BE2C (cell line): Measurements from ENCODE around the gene VDR.

ENCODE experiments used
- DNase-seq: peaks from one replicate; pipeline ENCODE4 v3.0.0-alpha.2; 2020
- H3K27me3 ChIP-seq: fragments of 250-450 bp; sonication (Bioruptor Pico); 2 replicates; pipeline ENCODE4 v1.5.1; 2020; ENCODE audit warnings: mild to moderate bottlenecking
- H3K36me3 ChIP-seq: fragments of 250-450 bp; sonication (Bioruptor Pico); 2 replicates; pipeline ENCODE4 v1.5.1; 2020; ENCODE audit warnings: mild to moderate bottlenecking
- H3K4me1 ChIP-seq: fragments of 250-450 bp; sonication (Bioruptor Pico); 2 replicates; pipeline ENCODE4 v1.5.1; 2020
- H3K4me3 ChIP-seq: 2 replicates; pipeline ENCODE4 v1.5.1; 2011; ENCODE audit warnings: low read depth, low read length
- H3K9me3 ChIP-seq: fragments of 250-450 bp; sonication (Bioruptor Pico); 2 replicates; pipeline ENCODE4 v1.5.1; 2020
- TF ChIP-seq, protein P1 (sequence below): IDR thresholded peaks from 2 replicates; pipeline ENCODE4 v1.5.1; 2012; ENCODE audit warnings: mild to moderate bottlenecking, low read depth, low read length

The VDR gene

DNA sequence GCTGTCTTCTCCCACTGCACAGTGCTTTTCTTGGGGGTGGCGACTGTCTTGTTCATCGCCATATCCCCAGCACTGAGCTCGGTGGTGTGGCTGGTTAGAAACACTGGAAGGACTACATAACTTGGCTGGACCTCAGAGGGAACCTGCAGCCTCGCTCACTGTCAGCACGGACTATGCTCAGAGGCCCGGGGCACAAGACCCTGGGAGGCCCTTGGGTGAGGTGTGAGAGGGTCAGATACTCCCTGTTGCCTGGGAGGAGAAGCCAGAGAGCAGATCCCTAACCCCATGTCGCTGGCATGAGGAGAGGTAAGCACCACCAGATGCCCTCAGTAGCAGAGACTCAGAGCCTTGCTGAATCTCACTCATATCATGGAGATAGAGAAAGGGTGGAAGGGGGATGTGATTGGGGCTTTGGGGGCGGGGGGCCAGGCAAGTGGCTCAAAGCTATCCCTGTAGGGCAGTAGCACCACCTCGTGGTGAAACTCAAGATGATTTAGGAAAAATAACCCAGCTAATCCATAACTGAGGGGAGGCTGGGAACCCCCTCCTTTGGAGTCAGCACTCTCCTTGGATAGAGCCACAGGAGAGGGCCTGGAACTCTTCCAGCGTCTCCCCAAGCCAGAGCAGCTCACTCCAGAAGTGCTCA is 66.4 kb downstream of the VDR start:
- Histone ChIP-seq H3K4me3 (no peak overlapping the region), H3K9me3 (no peaks in the 10 kb centered on the region), H3K36me3 (no peaks in the 10 kb centered on the region), H3K27me3 (no peaks in the 10 kb centered on the region), H3K4me1 (no peaks in the 10 kb centered on the region)
- DNase-seq = peak; percentile 49
- TF ChIP-seq, protein P1, sequence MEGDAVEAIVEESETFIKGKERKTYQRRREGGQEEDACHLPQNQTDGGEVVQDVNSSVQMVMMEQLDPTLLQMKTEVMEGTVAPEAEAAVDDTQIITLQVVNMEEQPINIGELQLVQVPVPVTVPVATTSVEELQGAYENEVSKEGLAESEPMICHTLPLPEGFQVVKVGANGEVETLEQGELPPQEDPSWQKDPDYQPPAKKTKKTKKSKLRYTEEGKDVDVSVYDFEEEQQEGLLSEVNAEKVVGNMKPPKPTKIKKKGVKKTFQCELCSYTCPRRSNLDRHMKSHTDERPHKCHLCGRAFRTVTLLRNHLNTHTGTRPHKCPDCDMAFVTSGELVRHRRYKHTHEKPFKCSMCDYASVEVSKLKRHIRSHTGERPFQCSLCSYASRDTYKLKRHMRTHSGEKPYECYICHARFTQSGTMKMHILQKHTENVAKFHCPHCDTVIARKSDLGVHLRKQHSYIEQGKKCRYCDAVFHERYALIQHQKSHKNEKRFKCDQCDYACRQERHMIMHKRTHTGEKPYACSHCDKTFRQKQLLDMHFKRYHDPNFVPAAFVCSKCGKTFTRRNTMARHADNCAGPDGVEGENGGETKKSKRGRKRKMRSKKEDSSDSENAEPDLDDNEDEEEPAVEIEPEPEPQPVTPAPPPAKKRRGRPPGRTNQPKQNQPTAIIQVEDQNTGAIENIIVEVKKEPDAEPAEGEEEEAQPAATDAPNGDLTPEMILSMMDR = peak; percentile 47

DNA sequence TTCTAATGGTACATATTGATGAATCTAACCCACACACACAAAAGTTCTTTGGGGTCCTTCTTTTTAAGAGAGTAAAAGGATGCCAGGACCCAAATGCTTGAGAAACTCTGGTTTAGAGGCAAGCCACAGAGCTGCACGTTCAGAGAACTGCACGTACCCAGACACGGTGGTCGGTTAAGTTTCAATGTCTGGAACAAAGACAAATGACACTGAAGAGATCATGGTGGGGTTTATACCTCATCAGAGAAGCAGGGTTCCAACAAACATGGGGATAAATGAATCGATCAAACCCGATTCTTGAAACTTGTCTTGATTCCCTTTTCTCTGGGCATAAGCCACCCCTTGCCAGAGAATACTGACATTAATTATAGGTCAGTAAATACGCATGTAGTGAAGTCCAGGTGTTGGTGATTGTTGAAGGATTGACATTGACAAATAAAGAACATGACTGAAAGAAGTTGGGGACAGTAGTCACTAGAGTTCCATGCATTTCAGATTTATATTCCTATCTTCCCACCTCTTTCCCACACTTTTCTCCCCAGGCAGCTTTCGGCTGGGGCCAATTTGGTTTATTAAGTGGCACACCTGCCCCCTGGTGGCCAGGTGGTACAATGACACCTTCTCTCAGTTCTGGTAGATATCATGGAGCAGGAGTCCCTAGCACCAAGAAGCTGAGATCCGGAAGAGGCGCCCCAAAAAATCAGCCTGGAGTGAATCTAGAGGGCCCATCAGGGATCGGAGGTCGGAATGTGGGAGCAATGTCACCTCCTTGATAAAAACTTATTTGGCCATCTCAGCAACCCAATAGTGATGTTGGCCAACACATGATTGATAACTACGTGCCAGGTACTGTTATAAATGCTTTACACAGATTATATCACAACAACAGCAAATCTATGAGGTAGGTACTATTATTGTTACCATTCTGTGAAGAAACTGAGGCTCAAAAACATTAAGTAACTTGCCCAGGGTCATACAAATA is 67.3 kb downstream of the VDR start:
- no peaks in the 10 kb centered on the region for H3K4me1 ChIP-seq
- H3K36me3 ChIP-seq = no peaks in the 10 kb centered on the region
- peak; percentile 50 for DNase-seq
- TF ChIP-seq, protein P1 = peak; percentile 92
- H3K4me3 ChIP-seq = no peak overlapping the region
- no peaks in the 10 kb centered on the region for H3K9me3 ChIP-seq
- no peaks in the 10 kb centered on the region for H3K27me3 ChIP-seq

DNA sequence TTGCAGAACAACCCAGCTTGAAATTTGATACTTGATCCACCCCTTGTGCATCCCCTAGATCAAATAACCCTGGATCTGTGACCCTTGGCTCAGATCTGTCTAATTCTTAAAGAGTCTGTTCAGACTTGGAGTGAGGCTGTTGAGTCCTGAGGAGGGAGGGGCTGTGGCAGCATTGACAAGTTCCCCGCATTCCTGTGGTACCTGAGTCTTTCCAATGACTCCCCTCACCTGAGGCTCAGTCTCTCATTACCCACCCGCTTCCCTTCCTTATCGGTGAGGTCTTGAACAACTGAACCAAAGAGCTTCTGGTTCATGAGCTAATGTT is 69.0 kb downstream of the VDR start:
- Histone ChIP-seq H3K9me3 (no peaks in the 10 kb centered on the region), H3K4me1 (no peaks in the 10 kb centered on the region), H3K36me3 (no peaks in the 10 kb centered on the region), H3K27me3 (no peaks in the 10 kb centered on the region), H3K4me3 (no peak overlapping the region)
- TF ChIP-seq, protein P1 = no peak
- no peak for DNase-seq

DNA sequence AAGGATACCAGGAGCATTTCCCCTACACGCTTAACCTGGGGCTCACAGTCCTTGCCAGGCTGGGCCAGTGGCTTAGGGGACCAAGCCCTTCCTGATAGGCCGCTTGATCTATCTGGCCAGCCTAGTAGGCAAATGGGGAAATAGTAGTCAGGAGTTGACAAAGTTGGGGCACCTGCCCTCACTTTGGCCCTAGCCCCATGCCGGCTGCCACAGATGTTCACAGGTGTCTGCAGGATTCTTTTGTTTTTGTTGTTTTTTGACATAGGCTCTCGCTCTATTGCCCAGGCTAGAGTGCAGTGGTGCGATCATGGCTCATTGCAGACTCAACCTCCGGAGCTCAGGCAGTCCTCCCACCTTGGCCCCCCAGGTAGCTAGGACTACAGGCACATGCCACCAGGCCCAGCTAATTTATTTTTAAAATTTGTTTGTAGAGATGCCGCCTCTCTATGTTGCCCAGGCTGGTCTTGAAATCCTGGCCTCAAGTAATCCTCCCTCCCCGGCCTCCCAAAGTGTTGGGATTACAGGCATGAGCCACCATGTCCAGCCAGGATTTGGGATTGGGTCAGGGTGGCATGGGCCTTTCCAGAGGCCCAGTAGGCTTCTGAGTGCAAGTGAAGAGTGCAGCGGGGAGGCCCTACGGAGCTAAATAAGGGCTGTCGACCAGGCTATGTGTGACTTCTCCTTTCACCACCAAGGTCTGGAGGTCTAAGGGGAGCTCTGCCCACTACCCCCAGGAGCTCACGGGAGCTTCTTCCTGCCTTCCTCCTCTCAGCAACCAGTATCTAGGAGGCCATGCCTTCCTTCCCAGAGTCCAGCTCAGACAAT is 69.6 kb downstream of the VDR start:
- TF ChIP-seq, protein P1 = no peak
- no peak overlapping the region for H3K4me3 ChIP-seq
- H3K4me1 ChIP-seq = no peaks in the 10 kb centered on the region
- no peaks in the 10 kb centered on the region for H3K27me3 ChIP-seq
- no peaks in the 10 kb centered on the region for H3K9me3 ChIP-seq
- DNase-seq = no peak
- no peaks in the 10 kb centered on the region for H3K36me3 ChIP-seq

DNA sequence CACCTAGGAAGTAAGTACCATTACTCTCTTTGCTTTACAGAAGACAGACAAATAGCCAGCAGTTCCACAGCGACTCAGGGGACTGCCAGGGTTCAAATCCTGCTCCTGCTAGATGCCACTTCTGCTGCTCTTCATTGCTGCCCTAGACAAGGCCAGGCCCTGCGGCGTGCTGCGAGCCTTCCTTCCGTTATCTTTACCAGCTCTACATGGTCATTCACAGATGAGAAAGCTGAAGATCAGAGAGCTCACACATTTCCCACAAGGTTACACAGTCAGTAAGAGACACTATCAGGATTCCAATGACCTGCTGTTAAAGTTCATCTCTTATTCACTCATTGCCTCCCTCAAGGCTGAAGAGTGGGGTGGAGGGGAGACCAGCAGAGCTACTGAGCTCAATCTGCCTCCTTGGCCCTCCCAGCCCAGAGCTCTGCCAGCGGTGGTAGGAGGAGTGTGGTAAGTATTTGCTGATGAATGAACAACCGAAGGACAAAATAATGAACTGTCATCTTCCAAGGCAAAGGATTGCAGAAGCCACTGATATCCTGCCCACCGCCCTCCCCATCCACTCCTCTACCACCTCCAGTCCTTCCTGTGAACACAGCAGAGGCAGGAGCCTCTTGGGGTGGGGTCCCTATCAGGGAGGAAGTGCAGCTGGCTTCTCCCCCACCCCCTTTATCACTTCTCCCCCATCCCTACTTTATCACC is 70.4 kb downstream of the VDR start:
- H3K27me3 ChIP-seq = no peaks in the 10 kb centered on the region
- H3K4me1 ChIP-seq = peaks cover 1% of the 10 kb centered on the region
- no peaks in the 10 kb centered on the region for H3K36me3 ChIP-seq
- no peak overlapping the region for H3K4me3 ChIP-seq
- DNase-seq = no peak
- TF ChIP-seq, protein P1 = no peak
- no peaks in the 10 kb centered on the region for H3K9me3 ChIP-seq
